Neural progenitor cell (in vitro differentiated cells): ENCODE results near the gene PERM1. TPM values are rescaled to one million over a fixed set of nuclear protein-coding genes. Genes with fewer than 3 reads are reported as not detected.
"Not testable (repeated sequence)": the region's sequence is repeated elsewhere in the genome, so short reads cannot be mapped to it uniquely, and the experiment has no call there.

ENCODE experiments used
- DNase-seq: peaks from one replicate; pipeline ENCODE4 v3.0.0-alpha.2; 2016; ENCODE audit warnings: low spot score
- H2AFZ ChIP-seq: fragments of 200-600 bp; sonication (generic); replicated peaks from 2 replicates; pipeline ENCODE4 v1.6.1; 2016; ENCODE audit warnings: antibody characterized with exemption
- H3F3A ChIP-seq: fragments of 200-600 bp; sonication (generic); 2 replicates; pipeline ENCODE4 v1.6.1; 2016; ENCODE audit warnings: antibody characterized with exemption, low read depth
- H3K27ac ChIP-seq: fragments of 200-600 bp; sonication (generic); 2 replicates; pipeline ENCODE4 v1.5.1; 2016; ENCODE audit warnings: mild to moderate bottlenecking
- H3K27me3 ChIP-seq: fragments of 200-600 bp; sonication (generic); 2 replicates; pipeline ENCODE4 v1.6.1; 2016; ENCODE audit warnings: mild to moderate bottlenecking, moderate library complexity
- H3K36me3 ChIP-seq: fragments of 200-600 bp; sonication (generic); 2 replicates; pipeline ENCODE4 v1.5.1; 2016
- H3K4me1 ChIP-seq: fragments of 200-600 bp; sonication (generic); 2 replicates; pipeline ENCODE4 v1.6.1; 2016; ENCODE audit warnings: mixed run types
- H3K4me2 ChIP-seq: fragments of 200-600 bp; sonication (generic); 2 replicates; pipeline ENCODE4 v1.6.1; 2016
- H3K4me3 ChIP-seq: fragments of 200-600 bp; sonication (generic); 2 replicates; pipeline ENCODE4 v1.5.1; 2016
- H3K79me2 ChIP-seq: fragments of 200-600 bp; sonication (generic); 2 replicates; pipeline ENCODE4 v1.6.1; 2016; ENCODE audit warnings: low read depth
- H3K9ac ChIP-seq: fragments of 200-600 bp; sonication (generic); 2 replicates; pipeline ENCODE4 v1.6.1; 2016
- H3K9me3 ChIP-seq: fragments of 200-600 bp; sonication (generic); 2 replicates; pipeline ENCODE4 v1.5.1; 2016; ENCODE audit warnings: low read depth
- H4K20me1 ChIP-seq: fragments of 200-600 bp; sonication (generic); 2 replicates; pipeline ENCODE4 v1.6.1; 2016; ENCODE audit warnings: low read depth
- H3K27ac Mint-ChIP-seq: 3 replicates; pipeline ENCODE4 v1.8.0; 2021; ENCODE audit warnings: mixed read lengths
- H3K27me3 Mint-ChIP-seq: 2 replicates; pipeline ENCODE4 v1.8.0; 2022; ENCODE audit warnings: low read depth, mild to moderate bottlenecking, inconsistent platforms, moderate library complexity, mixed read lengths; ENCODE audit not compliant: insufficient read depth
- H3K36me3 Mint-ChIP-seq: 3 replicates; pipeline ENCODE4 v1.8.0; 2021; ENCODE audit warnings: mixed read lengths
- H3K4me1 Mint-ChIP-seq: 3 replicates; pipeline ENCODE4 v1.8.0; 2021; ENCODE audit warnings: mixed read lengths
- H3K4me3 Mint-ChIP-seq: 3 replicates; pipeline ENCODE4 v1.8.0; 2021; ENCODE audit warnings: mild to moderate bottlenecking, moderate library complexity, mixed read lengths
- H3K9me3 Mint-ChIP-seq: 3 replicates; pipeline ENCODE4 v1.8.0; 2020; ENCODE audit warnings: mixed read lengths
- EZH2 ChIP-seq: fragments of 200-600 bp; sonication (generic); IDR thresholded peaks from 2 replicates; pipeline ENCODE4 v1.6.1; 2017; ENCODE audit warnings: antibody characterized with exemption, mild to moderate bottlenecking, moderate library complexity
- EZH2phosphoT487 ChIP-seq: fragments of 200-600 bp; sonication (generic); IDR thresholded peaks from 2 replicates; pipeline ENCODE4 v1.6.1; 2017; ENCODE audit warnings: antibody characterized with exemption
- total RNA-seq: library from RNA; depleted of rRNA; stranded (reverse); fragments of >200 nt; gene quantifications from 2 replicates; pipeline ENCODE4 v1.2.3, GENCODE V29; 2015; ENCODE audit warnings: low replicate concordance
- TF ChIP-seq, protein P1 (sequence below): fragments of 200-600 bp; sonication (generic); IDR thresholded peaks from 2 replicates; pipeline ENCODE4 v1.5.1; 2017; ENCODE audit warnings: antibody characterized with exemption, mild to moderate bottlenecking

Gene PERM1
- total RNA-seq, 1 donor from 2014 or later = not detected

DNA sequence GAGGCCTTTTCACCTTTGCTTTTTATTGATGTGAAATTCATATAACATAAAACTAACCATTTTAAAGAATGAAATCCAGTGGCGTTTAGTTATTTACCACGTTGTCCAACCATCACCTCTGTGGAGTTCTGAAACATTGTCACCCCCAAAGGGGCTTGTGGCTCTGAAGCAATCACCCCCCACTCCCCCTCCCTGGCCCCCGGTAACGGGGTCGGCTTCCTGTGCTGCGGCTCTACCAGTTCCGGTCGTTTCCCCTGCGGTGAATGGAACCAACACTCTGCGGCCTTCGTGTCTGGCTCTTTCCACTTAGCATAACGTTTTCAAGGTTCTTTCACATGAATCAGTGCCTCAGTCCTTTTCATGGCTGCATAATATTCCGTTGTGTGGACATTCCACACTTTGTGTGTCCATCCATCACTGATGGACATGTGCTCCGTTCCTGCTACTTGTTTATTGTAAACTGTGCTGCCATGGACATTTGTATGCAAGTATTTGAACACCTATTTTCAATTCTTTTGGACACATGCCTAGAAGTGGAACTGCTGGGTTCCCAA is 29.6 kb upstream of the PERM1 start:
- H3K36me3 Mint-ChIP-seq = peaks cover 2% of the 10 kb centered on the region
- Histone ChIP-seq H3K4me3 (no peak overlapping the region), H3K4me2 (no peak overlapping the region), H3K9ac (no peak overlapping the region), H3F3A (peaks cover 24% of the 10 kb centered on the region), H3K36me3 (no peaks in the 10 kb centered on the region), H3K9me3 (no peaks in the 10 kb centered on the region), H3K27me3 (no peaks in the 10 kb centered on the region), H3K27ac (no peak overlapping the region), H3K4me1 (peaks cover 23% of the 10 kb centered on the region), H2AFZ (no peak overlapping the region), H4K20me1 (no peaks in the 10 kb centered on the region), H3K79me2 (no peaks in the 10 kb centered on the region)
- no peak overlapping the region for H3K4me3 Mint-ChIP-seq
- H3K27ac Mint-ChIP-seq = no peak overlapping the region
- TF ChIP-seq EZH2phosphoT487 (no peak), EZH2 (no peak)
- TF ChIP-seq, protein P1, sequence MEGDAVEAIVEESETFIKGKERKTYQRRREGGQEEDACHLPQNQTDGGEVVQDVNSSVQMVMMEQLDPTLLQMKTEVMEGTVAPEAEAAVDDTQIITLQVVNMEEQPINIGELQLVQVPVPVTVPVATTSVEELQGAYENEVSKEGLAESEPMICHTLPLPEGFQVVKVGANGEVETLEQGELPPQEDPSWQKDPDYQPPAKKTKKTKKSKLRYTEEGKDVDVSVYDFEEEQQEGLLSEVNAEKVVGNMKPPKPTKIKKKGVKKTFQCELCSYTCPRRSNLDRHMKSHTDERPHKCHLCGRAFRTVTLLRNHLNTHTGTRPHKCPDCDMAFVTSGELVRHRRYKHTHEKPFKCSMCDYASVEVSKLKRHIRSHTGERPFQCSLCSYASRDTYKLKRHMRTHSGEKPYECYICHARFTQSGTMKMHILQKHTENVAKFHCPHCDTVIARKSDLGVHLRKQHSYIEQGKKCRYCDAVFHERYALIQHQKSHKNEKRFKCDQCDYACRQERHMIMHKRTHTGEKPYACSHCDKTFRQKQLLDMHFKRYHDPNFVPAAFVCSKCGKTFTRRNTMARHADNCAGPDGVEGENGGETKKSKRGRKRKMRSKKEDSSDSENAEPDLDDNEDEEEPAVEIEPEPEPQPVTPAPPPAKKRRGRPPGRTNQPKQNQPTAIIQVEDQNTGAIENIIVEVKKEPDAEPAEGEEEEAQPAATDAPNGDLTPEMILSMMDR = no peak
- peaks cover 4% of the 10 kb centered on the region for H3K27me3 Mint-ChIP-seq
- H3K4me1 Mint-ChIP-seq = peaks cover 22% of the 10 kb centered on the region
- no peaks in the 10 kb centered on the region for H3K9me3 Mint-ChIP-seq
- no peak for DNase-seq

DNA sequence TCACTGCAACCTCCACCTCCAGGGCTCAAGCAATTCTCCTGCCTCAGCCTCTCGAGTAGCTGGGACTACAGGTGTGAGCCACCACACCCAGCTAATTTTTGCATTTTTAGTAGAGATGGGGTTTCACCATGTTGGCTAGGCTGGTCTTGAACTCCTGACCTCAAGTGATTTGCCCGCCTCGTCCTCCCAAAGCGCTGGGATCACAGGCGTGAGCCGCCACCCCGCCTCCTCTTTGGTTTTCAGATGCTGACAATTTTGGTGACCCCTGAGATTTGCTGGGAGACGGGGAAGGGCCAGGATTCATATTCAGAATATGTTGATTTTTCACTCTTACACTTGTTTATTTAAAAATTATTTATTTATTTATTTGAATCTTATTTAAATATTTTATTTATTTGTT is 28.2 kb upstream of the PERM1 start:
- H3K9me3 ChIP-seq, H3K79me2 ChIP-seq, H3K9me3 Mint-ChIP-seq, DNase-seq, H3K36me3 ChIP-seq, H3K9ac ChIP-seq, H3K36me3 Mint-ChIP-seq, H4K20me1 ChIP-seq, H3K4me2 ChIP-seq, H3K27ac ChIP-seq, H3K27ac Mint-ChIP-seq, H3K27me3 Mint-ChIP-seq, H3K4me3 ChIP-seq, H3K27me3 ChIP-seq, H2AFZ ChIP-seq, H3K4me3 Mint-ChIP-seq: not testable (repeated sequence)
- peaks cover 24% of the 10 kb centered on the region for H3F3A ChIP-seq
- peaks cover 32% of the 10 kb centered on the region for H3K4me1 ChIP-seq
- H3K4me1 Mint-ChIP-seq = peaks cover 31% of the 10 kb centered on the region

DNA sequence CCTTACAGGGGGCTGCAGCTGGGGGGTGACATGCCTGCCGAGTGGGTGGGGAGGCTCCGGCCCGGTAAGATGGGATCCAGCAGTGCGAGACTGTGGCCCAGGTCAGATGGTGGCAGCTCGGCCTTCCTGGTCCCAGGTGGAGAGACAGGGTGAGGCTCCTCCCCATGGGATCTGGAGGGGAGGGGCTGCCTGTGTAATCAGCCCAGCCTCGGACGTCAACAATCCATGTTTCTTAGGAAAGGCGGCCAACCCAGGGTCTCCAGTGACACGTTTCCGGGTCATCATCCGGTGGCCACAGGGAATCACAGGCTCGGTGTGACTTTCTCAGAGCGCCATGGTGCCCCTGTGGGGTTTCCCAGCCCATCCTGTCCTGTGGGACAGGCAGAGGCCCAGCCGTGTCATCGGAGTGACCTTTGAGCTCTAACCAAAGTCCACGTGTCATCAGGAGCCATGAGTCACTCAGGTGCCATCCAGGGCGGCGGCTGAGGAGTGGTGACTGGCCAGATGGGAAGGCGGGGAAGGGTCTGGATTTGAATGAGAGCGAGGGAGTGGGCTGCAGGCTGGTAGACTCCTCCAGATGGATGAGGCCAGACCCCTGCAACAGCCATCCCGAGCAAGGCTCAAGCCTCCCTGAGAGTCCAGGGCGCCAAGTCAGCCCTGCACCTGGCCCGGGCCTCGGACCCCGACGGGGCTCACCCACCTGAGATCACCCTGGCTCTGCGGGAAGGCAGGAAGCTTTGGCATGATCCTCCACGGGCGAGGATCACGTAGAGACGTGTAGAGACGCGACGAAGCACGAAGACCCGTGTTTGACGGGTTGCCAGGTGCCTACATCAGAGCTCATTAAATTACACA is 24.6 kb upstream of the PERM1 start:
- Histone ChIP-seq H3K9ac (no peak overlapping the region), H4K20me1 (no peaks in the 10 kb centered on the region), H2AFZ (no peak overlapping the region), H3F3A (peaks cover 7% of the 10 kb centered on the region), H3K9me3 (no peaks in the 10 kb centered on the region), H3K4me1 (peaks cover 26% of the 10 kb centered on the region), H3K27me3 (peaks cover 21% of the 10 kb centered on the region), H3K79me2 (no peaks in the 10 kb centered on the region), H3K27ac (no peak overlapping the region), H3K36me3 (no peaks in the 10 kb centered on the region), H3K4me2 (no peak overlapping the region), H3K4me3 (no peak overlapping the region)
- DNase-seq = no peak
- Mint-ChIP-seq H3K4me3 (no peak overlapping the region), H3K4me1 (peaks cover 23% of the 10 kb centered on the region), H3K27ac (no peak overlapping the region), H3K9me3 (no peaks in the 10 kb centered on the region), H3K36me3 (peaks cover 2% of the 10 kb centered on the region), H3K27me3 (peaks cover 5% of the 10 kb centered on the region)
- TF ChIP-seq EZH2phosphoT487 = no peak
- TF ChIP-seq, protein P1 = no peak
- TF ChIP-seq EZH2 = no peak

DNA sequence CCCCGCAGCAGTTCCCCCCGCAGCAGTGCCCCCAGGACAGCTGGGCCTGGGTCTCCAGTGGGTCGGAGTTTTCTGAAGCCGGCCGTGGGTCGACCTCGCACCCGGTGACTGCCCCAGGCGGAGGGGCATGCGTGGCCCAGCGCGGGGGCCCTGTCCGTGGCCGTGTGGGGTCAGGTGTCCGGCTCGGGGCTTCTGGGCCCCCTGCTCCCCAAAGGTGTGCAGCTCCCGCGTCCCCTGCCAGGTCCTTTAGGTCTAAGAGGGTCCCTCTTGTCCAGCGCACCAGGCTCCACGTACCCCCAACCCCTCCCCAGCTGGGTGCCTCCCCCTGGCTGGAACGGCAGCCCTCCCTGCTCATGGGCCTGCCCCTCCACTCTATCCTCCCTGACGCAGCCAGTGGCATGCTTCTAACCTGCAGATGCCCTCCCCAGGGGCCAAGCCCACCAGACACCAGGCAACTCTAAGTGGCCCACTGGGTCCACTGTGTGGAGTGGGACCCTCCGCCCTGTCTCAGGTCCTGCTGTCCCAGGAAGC is 23.9 kb upstream of the PERM1 start:
- peak overlapping the region; percentile 65 for H3K4me2 ChIP-seq
- H3K27ac ChIP-seq = no peak overlapping the region
- Mint-ChIP-seq H3K9me3 (no peaks in the 10 kb centered on the region), H3K4me3 (no peak overlapping the region), H3K4me1 (peaks cover 23% of the 10 kb centered on the region), H3K27ac (no peak overlapping the region), H3K27me3 (peaks cover 8% of the 10 kb centered on the region), H3K36me3 (peaks cover 2% of the 10 kb centered on the region)
- H3K79me2 ChIP-seq = no peaks in the 10 kb centered on the region
- H3K9me3 ChIP-seq = no peaks in the 10 kb centered on the region
- H2AFZ ChIP-seq = no peak overlapping the region
- no peak for TF ChIP-seq EZH2
- no peak for TF ChIP-seq EZH2phosphoT487
- TF ChIP-seq, protein P1 = no peak
- H3K4me3 ChIP-seq = no peak overlapping the region
- peaks cover 28% of the 10 kb centered on the region for H3K27me3 ChIP-seq
- no peaks in the 10 kb centered on the region for H4K20me1 ChIP-seq
- DNase-seq = no peak
- peaks cover 26% of the 10 kb centered on the region for H3K4me1 ChIP-seq
- H3F3A ChIP-seq = peaks cover 11% of the 10 kb centered on the region
- no peak overlapping the region for H3K9ac ChIP-seq
- H3K36me3 ChIP-seq = no peaks in the 10 kb centered on the region
